HepG2 (cell line): Measurements from ENCODE around the gene DBNDD1. TPM values are rescaled to one million over a fixed set of nuclear protein-coding genes. Genes with fewer than 3 reads are reported as not detected.

Experiments used
- ATF2 ChIP-seq: sonication (generic); formaldehyde crosslinking; IDR thresholded peaks from 2 replicates; pipeline ENCODE4 v1.4.0; 2020; ENCODE audit warnings: missing genetic modification reagents
- E2F1 ChIP-seq: sonication (generic); formaldehyde crosslinking; IDR thresholded peaks from 2 replicates; pipeline ENCODE4 v1.5.0; 2020; ENCODE audit warnings: missing genetic modification reagents
- ETV5 ChIP-seq: IDR thresholded peaks from 2 replicates; pipeline ENCODE4 v1.6.1; 2018; ENCODE audit warnings: missing biosample characterization, missing genetic modification reagents, inconsistent platforms, borderline replicate concordance
- FIP1L1 ChIP-seq: fragments of 200-400 bp; formaldehyde crosslinking; IDR thresholded peaks from 2 replicates; pipeline ENCODE4 v1.6.1; 2018; ENCODE audit warnings: low read depth, mild to moderate bottlenecking, low read length, moderate library complexity, borderline replicate concordance; ENCODE audit not compliant: insufficient read depth
- FLYWCH1 ChIP-seq: sonication (generic); formaldehyde crosslinking; IDR thresholded peaks from 2 replicates; pipeline ENCODE4 v1.8.1; 2023; ENCODE audit warnings: mild to moderate bottlenecking, missing genetic modification reagents
- HCFC1 ChIP-seq: fragments of 150-350 bp; IDR thresholded peaks from 2 replicates; pipeline ENCODE4 v1.6.1; 2014; ENCODE audit warnings: low read depth, low read length
- IRX3 ChIP-seq: sonication (generic); formaldehyde crosslinking; IDR thresholded peaks from 2 replicates; pipeline ENCODE4 v1.8.1; 2023; ENCODE audit warnings: mild to moderate bottlenecking, low read depth, missing genetic modification reagents, borderline replicate concordance
- MAF1 ChIP-seq: sonication (generic); formaldehyde crosslinking; IDR thresholded peaks from 2 replicates; pipeline ENCODE4 v1.5.0; 2020; ENCODE audit warnings: missing genetic modification reagents, borderline replicate concordance
- MYNN ChIP-seq: sonication (generic); formaldehyde crosslinking; IDR thresholded peaks from 2 replicates; pipeline ENCODE4 v1.4.0; 2020; ENCODE audit warnings: mild to moderate bottlenecking, low read depth, missing genetic modification reagents
- PATZ1 ChIP-seq: sonication (generic); formaldehyde crosslinking; IDR thresholded peaks from 2 replicates; pipeline ENCODE4 v1.4.0; 2020; ENCODE audit warnings: missing genetic modification reagents
- RBFOX2 ChIP-seq: fragments of 200-400 bp; formaldehyde crosslinking; IDR thresholded peaks from 2 replicates; pipeline ENCODE4 v1.6.1; 2017; ENCODE audit warnings: low read depth, mild to moderate bottlenecking, low read length
- SOX13 ChIP-seq, 3 experiments: fragments of 450-650 bp in 1 of 3; sonication (generic) in 1 of 3; formaldehyde crosslinking in 1 of 3; IDR thresholded peaks in 2 of 3; conservative IDR thresholded peaks in 1 of 3; 2 replicates each; pipeline versions ENCODE4 v1.5.0 to v1.6.1; 2016 to 2020; ENCODE audit warnings: antibody characterized with exemption in 1 of 3, mild to moderate bottlenecking in 1 of 3, missing compliant biosample characterization in 1 of 3, missing genetic modification reagents in 1 of 3, moderate library complexity in 1 of 3
- TCF7 ChIP-seq: sonication (generic); IDR thresholded peaks from 2 replicates; pipeline ENCODE4 v1.6.1; 2016; ENCODE audit warnings: antibody characterized with exemption, low read depth
- THAP8 ChIP-seq: sonication (generic); formaldehyde crosslinking; IDR thresholded peaks from 2 replicates; pipeline ENCODE4 v1.5.1; 2020; ENCODE audit warnings: missing genetic modification reagents, mild to moderate bottlenecking, borderline replicate concordance
- YEATS2 ChIP-seq: sonication (generic); formaldehyde crosslinking; IDR thresholded peaks from 2 replicates; pipeline ENCODE4 v1.4.0; 2020; ENCODE audit warnings: missing genetic modification reagents, borderline replicate concordance
- ZBTB34 ChIP-seq: sonication (generic); formaldehyde crosslinking; IDR thresholded peaks from 2 replicates; pipeline ENCODE4 v1.8.0; 2022; ENCODE audit warnings: mild to moderate bottlenecking, missing genetic modification reagents
- ZMYM4 ChIP-seq: sonication (generic); formaldehyde crosslinking; IDR thresholded peaks from 2 replicates; pipeline ENCODE4 v1.8.1; 2023; ENCODE audit warnings: mild to moderate bottlenecking, missing genetic modification reagents
- ZNF274 ChIP-seq: sonication (generic); formaldehyde crosslinking; IDR thresholded peaks from 2 replicates; pipeline ENCODE4 v1.5.1; 2020; ENCODE audit warnings: mild to moderate bottlenecking, missing genetic modification reagents
- ZNF513 ChIP-seq: sonication (generic); formaldehyde crosslinking; conservative IDR thresholded peaks from 2 replicates; pipeline ENCODE4 v1.5.0; 2020; ENCODE audit warnings: missing genetic modification reagents
- polyA plus RNA-seq, 8 experiments: library from polyadenylated mRNA; depleted of rRNA in 3 of 8; stranded (reverse) in 7 of 8; unstranded in 1 of 8; fragments of >200 nt; fragmentation: Illumina TruSeq in 4 of 8; extraction: Trizol in 4 of 8; gene quantifications; 2 replicates each; pipeline versions ENCODE4 v1.2.1 to v1.2.3, GENCODE V29; 2011 to 2016; ENCODE audit warnings: low read depth in 4 of 8, missing spikeins in 1 of 8, mixed read lengths in 1 of 8; ENCODE audit not compliant: insufficient read depth in 1 of 8
- total RNA-seq, 5 experiments: library from RNA; depleted of rRNA; stranded (reverse); fragments of >200 nt; fragmentation: Illumina TruSeq; extraction: Trizol; gene quantifications; 2 replicates each; pipeline ENCODE4 v1.2.3, GENCODE V29; 2016; ENCODE audit warnings: low read depth in 1 of 5

DBNDD1 gene
- total and polyA plus RNA-seq, 2 of the 13 experiments (the other 11 are each of a cell fraction or from before 2014, with no cell fraction given) = 17.0 to 40.4 TPM

- no peak for TF ChIP-seq SOX13 (IDR thresholded peaks at IDR 0.05)
- TF ChIP-seq SOX13 (CRISPR knock-in tag; conservative IDR thresholded peaks at IDR 0.05 in 1 of 2, IDR thresholded peaks at IDR 0.05 in 1 of 2) = 0 out of 4 replicates have a peak, but pooled peaks of 1 of the 2 experiments have one; percentile 23
- TF ChIP-seq ATF2 (CRISPR knock-in tag) = no peak
- TF ChIP-seq TCF7 = no peak
- TF ChIP-seq MYNN (CRISPR knock-in tag) = no peak
- no peak; the same call in 1 of the 2 replicates for TF ChIP-seq E2F1 (CRISPR knock-in tag)
- no peak; the same call in 1 of the 2 replicates for TF ChIP-seq PATZ1 (CRISPR knock-in tag)
- no peak for TF ChIP-seq FLYWCH1 (CRISPR knock-in tag)
- TF ChIP-seq ETV5 (CRISPR knock-in tag) = peak; percentile 91
- peak; percentile 75; the same call in 1 of the 2 replicates for TF ChIP-seq RBFOX2
- TF ChIP-seq ZBTB34 (CRISPR knock-in tag) = no peak
- no peak for TF ChIP-seq HCFC1
- TF ChIP-seq THAP8 = no peak; the same call in 1 of the 2 replicates
- TF ChIP-seq ZMYM4 = 0 out of 2 replicates have a peak, but pooled peaks have one; percentile 22
- TF ChIP-seq ZNF274 (CRISPR knock-in tag) = no peak
- no peak for TF ChIP-seq MAF1 (CRISPR knock-in tag)
- TF ChIP-seq ZNF513 = no peak
- TF ChIP-seq IRX3 = no peak
- TF ChIP-seq FIP1L1 = no peak
- 0 out of 2 replicates have a peak, but pooled peaks have one; percentile 39 for TF ChIP-seq YEATS2
Observed at GRCh38 chr16:90046971-90047713, 27.9 kb upstream of the DBNDD1 start (continued).
